Measurements from ENCODE around the gene SLC6A3.

Gene SLC6A3

DNA sequence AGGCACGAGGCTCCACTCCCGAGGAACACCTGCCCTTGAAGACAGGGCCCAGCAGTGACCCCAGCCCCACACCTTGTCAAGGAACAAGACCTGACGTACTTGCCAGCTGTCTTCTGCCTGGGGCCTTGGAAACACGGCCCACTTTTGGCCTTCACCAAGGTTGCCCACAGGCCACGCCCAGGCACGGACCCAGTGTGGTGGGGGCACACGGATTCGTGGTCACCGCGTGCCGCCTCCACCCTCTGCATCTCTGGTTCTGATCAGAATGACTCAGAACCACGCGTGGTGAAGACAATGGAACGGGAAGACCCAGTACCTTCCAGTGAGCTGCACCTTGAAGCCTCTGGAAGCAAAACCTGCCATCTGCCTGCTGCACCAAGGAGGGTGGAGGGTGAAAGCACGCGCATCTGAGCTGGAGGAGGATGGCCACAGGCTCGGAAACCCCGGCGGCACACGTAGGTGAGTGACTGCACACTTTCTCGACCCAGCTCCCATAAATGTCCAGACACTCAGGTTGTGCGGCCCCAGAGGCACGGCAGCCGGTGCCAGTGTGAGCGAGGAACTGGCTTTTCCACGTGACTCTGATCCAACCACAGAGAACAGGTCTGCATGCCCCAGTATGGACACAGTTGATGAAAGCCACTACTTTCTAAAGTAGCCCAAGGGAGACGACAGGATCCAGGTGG lies 42.0 kb upstream of the SLC6A3 start:
- TF ChIP-seq, protein P1, sequence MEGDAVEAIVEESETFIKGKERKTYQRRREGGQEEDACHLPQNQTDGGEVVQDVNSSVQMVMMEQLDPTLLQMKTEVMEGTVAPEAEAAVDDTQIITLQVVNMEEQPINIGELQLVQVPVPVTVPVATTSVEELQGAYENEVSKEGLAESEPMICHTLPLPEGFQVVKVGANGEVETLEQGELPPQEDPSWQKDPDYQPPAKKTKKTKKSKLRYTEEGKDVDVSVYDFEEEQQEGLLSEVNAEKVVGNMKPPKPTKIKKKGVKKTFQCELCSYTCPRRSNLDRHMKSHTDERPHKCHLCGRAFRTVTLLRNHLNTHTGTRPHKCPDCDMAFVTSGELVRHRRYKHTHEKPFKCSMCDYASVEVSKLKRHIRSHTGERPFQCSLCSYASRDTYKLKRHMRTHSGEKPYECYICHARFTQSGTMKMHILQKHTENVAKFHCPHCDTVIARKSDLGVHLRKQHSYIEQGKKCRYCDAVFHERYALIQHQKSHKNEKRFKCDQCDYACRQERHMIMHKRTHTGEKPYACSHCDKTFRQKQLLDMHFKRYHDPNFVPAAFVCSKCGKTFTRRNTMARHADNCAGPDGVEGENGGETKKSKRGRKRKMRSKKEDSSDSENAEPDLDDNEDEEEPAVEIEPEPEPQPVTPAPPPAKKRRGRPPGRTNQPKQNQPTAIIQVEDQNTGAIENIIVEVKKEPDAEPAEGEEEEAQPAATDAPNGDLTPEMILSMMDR (IDR thresholded peaks at IDR 0.05) = no peak

DNA sequence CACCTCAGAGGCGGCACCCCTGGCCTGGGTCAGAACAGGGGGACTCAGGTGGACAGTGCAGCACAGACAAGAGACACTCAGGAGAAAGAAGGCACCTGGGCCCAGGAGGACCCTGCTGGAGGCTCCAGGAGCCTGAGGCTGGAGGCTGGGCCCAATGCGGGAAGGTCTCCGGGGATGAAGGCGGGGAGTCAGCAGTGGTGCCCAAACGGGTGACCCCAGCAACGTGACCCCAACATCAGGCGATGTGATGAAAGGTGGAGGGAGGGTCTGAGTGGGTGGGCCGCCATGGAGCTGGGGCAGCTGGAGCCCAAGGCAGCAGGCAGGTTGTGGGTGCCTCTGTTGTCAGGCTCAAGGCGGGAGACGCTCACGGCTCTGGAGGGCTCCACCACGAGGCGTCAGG lies 41.0 kb upstream of the SLC6A3 start:
- TF ChIP-seq, protein P1 (IDR thresholded peaks at IDR 0.05) = no peak

DNA sequence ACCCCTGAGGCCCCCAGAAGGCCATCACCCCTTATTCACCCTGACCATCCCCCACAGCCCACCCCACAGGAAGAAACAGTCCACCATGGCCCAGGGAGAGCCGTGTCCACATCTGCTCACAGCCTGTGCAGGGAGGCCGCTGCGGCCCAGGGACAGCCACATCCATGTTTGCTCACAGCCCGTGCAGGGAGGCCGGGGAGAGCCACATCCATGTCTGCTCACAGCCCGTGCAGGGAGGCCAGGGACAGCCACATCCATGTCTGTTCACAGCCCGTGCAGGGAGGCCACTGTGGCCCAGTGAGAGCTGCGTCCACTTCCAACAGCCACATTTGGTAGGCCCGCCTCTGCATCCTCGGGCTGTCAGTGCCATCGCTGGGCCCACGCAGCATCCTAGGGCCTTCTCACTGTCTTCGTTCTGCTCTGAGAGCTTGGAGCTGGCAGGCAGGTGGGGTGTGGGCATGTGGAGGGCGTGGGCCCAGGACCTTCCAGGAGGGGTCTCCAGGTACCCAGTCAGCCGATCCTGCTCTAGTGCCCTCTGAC lies 40.4 kb upstream of the SLC6A3 start:
- TF ChIP-seq, protein P1 (IDR thresholded peaks at IDR 0.05) = no peak

DNA sequence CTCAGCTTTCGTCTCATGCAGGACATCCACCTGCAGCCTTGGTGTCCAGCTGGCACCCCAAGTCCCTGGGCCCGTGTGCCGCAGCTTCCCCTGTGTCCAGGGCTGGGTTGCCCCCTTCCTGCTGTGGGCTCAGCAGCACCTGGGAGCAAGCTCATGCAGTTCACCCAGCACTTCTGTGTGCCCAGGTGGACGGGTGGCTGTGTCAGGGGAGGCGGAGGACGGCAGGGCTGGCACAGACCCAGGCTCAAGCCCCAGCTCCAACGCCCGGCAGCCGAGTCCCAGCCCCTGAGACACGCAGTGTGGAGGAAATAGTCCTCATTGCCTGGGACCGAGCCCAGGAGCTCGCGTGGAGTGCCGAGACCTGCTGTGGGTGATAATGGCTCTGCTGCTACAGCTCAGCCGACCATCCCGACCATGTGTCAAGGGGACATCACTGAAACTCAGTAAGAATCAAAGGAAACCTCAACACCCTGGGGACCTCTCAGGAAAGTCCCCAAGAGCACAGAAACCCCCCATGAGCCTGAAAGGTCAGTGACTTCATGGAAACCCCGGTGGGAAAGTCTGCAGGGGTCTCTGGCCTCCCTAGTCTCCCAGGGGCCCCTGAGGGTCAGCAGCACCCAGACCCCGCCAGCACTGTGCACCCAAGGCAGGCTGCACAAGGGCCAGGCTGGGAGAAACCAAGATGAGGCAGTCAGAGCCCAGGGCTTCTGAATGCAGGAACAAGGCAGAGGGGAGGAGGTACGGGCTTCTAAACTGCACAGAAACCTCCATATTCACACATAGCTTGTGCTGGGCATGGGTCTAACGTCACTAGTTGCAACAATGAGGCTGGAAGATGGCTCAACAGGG lies 39.7 kb upstream of the SLC6A3 start:
- TF ChIP-seq, protein P1 (IDR thresholded peaks at IDR 0.05) = no peak

DNA sequence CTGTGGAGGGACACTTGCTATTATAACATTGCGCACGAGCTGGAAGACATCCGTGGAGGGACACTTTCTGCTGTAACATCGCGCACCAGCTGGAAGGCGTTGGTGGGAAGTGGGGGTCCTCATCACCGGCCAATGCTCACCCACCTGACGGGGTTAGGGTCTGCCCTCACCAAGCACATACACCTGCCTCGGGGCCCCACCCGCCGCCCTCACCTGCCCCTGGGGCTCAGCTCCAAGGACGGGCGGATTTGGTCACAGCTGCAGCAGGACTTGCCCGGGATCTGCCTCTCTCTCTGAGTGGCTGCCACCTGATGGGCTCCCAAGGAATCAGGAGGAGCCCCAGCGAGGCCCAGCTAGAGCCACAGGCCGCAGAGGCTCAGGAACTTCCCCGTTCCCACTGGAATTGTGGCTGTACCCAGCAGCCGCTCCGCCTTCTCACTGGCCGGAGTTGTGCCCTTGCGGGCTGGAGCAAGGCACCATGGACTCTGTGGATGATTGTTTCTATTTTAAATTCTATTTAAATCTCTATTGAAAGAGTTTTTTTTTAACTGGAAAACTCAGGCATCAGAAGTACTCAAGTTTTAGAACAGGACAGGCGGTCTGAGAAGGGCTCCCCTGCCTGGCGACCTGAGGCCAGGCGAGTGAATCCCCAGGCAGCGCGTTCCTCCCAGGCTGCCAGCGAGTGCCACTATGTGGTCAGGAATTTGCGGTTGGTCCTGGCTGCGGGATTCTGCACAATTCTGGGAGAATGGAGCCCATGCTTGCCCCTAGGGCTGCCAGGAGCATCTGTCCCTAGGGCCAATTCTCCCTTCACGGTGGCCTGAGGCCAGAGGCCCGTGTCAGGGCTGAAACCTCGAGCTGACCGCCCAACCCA lies 38.9 kb upstream of the SLC6A3 start:
- TF ChIP-seq, protein P1 (IDR thresholded peaks at IDR 0.05) = no peak

DNA sequence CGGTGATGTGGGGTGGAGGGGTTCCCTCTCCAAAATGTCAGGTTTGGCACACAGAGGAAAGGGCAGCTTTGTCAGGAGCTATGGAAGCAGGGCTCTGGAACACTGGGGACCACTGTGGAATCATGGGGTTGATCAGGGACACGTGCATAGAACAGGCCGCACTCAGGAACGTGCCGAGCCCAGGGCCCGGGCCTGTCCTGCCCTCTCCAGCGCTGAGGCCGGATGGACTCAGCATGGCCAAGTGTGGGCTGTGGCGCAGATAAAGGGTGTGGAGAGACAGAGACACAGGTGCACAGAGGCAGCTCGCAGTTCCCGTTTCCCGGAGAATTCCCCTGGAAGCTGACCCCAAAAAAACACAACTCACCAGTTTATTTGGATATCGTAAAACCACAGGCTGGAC lies 37.8 kb upstream of the SLC6A3 start:
- TF ChIP-seq, protein P1 (IDR thresholded peaks at IDR 0.05) = no peak

DNA sequence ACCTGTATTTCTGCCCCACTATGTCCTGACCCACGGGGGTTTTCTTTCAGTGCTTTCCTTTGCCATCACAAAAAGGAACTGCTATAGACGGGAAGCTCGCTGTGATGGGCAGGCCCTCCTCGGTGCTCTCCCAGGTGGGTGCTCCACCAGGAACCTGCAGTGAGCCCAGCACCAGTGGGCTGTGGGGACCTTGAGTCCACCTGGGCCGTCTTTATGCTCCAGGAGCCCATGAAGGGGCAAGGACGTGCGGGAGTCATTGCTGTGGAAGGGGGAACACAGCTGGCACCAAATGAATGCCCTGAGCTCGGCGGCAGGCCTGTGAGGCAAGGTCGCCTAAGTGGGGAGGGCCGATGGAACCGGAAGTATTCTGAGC lies 36.7 kb upstream of the SLC6A3 start:
- TF ChIP-seq, protein P1 (IDR thresholded peaks at IDR 0.05) = no peak

All from LNCAP (cell line).